H9 (cell line): ENCODE measurements around the gene PHLDB1. TPM values are rescaled to one million over a fixed set of nuclear protein-coding genes. Genes with fewer than 3 reads are reported as not detected.

Experiments used
- DNase-seq: peaks from one replicate; pipeline ENCODE4 v3.0.0-alpha.2; 2017
- H2AFZ ChIP-seq: one replicate; pipeline ENCODE4 v1.6.1; 2013; ENCODE audit warnings: mild to moderate bottlenecking, low read length, control low read depth, moderate library complexity
- H2AK5ac ChIP-seq: 2 replicates; pipeline ENCODE4 v1.6.1; 2013; ENCODE audit warnings: low read length, control low read depth, mixed read lengths; ENCODE audit not compliant: insufficient read length
- H2BK120ac ChIP-seq: one replicate; pipeline ENCODE4 v1.6.1; 2013; ENCODE audit warnings: low read depth, mild to moderate bottlenecking, low read length, control low read depth, inconsistent platforms; ENCODE audit not compliant: poor library complexity, severe bottlenecking
- H2BK12ac ChIP-seq: 2 replicates; pipeline ENCODE4 v1.6.1; 2013; ENCODE audit warnings: low read length, control low read depth, mixed read lengths, low read depth; ENCODE audit not compliant: insufficient read length
- H2BK15ac ChIP-seq: 2 replicates; pipeline ENCODE4 v1.6.1; 2013; ENCODE audit warnings: low read depth, low read length, control low read depth
- H2BK20ac ChIP-seq: one replicate; pipeline ENCODE4 v1.6.1; 2013; ENCODE audit warnings: low read depth, mild to moderate bottlenecking, low read length, control low read depth, inconsistent platforms; ENCODE audit not compliant: poor library complexity, severe bottlenecking
- H2BK5ac ChIP-seq: 2 replicates; pipeline ENCODE4 v1.6.1; 2013; ENCODE audit warnings: low read length, control low read depth, mixed read lengths; ENCODE audit not compliant: insufficient read length
- H3K14ac ChIP-seq: 2 replicates; pipeline ENCODE4 v1.6.1; 2013; ENCODE audit warnings: low read length, control low read depth; ENCODE audit not compliant: insufficient read depth
- H3K18ac ChIP-seq: 2 replicates; pipeline ENCODE4 v1.6.1; 2013; ENCODE audit warnings: low read depth, mild to moderate bottlenecking, mixed read lengths, low read length, control low read depth; ENCODE audit not compliant: insufficient read length
- H3K23ac ChIP-seq: 2 replicates; pipeline ENCODE4 v1.6.1; 2013; ENCODE audit warnings: low read length, control low read depth, mixed read lengths, low read depth; ENCODE audit not compliant: insufficient read length
- H3K23me2 ChIP-seq: 2 replicates; pipeline ENCODE4 v1.6.1; 2013; ENCODE audit warnings: low read depth, mild to moderate bottlenecking, mixed read lengths, low read length, control low read depth; ENCODE audit not compliant: insufficient read length, poor library complexity, severe bottlenecking
- H3K27ac ChIP-seq: 2 replicates; pipeline ENCODE4 v1.5.1; 2013; ENCODE audit warnings: low read length, control low read depth, mixed read lengths, low read depth; ENCODE audit not compliant: insufficient read length
- H3K27me3 ChIP-seq: 2 replicates; pipeline ENCODE4 v1.6.1; 2013; ENCODE audit warnings: low read length, control low read depth, inconsistent platforms; ENCODE audit not compliant: insufficient read depth
- H3K4ac ChIP-seq: 2 replicates; pipeline ENCODE4 v1.6.1; 2013; ENCODE audit warnings: low read depth, mild to moderate bottlenecking, control low read depth, inconsistent platforms, low read length, moderate library complexity
- H3K4me1 ChIP-seq: 2 replicates; pipeline ENCODE4 v1.6.1; 2013; ENCODE audit warnings: low read length, control low read depth, inconsistent platforms; ENCODE audit not compliant: insufficient read depth
- H3K4me2 ChIP-seq: 2 replicates; pipeline ENCODE4 v1.6.1; 2013; ENCODE audit warnings: low read length, control low read depth, mixed read lengths; ENCODE audit not compliant: insufficient read length, insufficient read depth
- H3K56ac ChIP-seq: 2 replicates; pipeline ENCODE4 v1.6.1; 2013; ENCODE audit warnings: low read depth, mild to moderate bottlenecking, mixed read lengths, low read length, control low read depth; ENCODE audit not compliant: insufficient read length
- H3K79me1 ChIP-seq: 2 replicates; pipeline ENCODE4 v1.6.1; 2013; ENCODE audit warnings: low read depth, mild to moderate bottlenecking, moderate library complexity, low read length, control low read depth, inconsistent platforms; ENCODE audit not compliant: insufficient read depth, poor library complexity, severe bottlenecking
- H3K79me2 ChIP-seq: 2 replicates; pipeline ENCODE4 v1.6.1; 2013; ENCODE audit warnings: low read length, control low read depth, inconsistent platforms; ENCODE audit not compliant: insufficient read depth
- H3K9ac ChIP-seq: 2 replicates; pipeline ENCODE4 v1.6.1; 2013; ENCODE audit warnings: low read length, control low read depth, mixed read lengths; ENCODE audit not compliant: insufficient read length; ENCODE audit errors: extremely low read depth
- H3K9me3 ChIP-seq: one replicate; pipeline ENCODE4 v1.6.1; 2013; ENCODE audit warnings: low read depth, low read length, inconsistent platforms; ENCODE audit not compliant: control insufficient read depth
- H3T11ph ChIP-seq: one replicate; pipeline ENCODE4 v1.6.1; 2013; ENCODE audit warnings: mild to moderate bottlenecking, low read length, control low read depth, inconsistent platforms
- H4K20me1 ChIP-seq: one replicate; pipeline ENCODE4 v1.6.1; 2013; ENCODE audit not compliant: control insufficient read depth, insufficient read length, insufficient read depth
- H4K5ac ChIP-seq: 2 replicates; pipeline ENCODE4 v1.6.1; 2013; ENCODE audit warnings: low read depth, mild to moderate bottlenecking, mixed read lengths, low read length, control low read depth; ENCODE audit not compliant: insufficient read length
- H4K8ac ChIP-seq: replicated peaks from 2 replicates; pipeline ENCODE4 v1.6.1; 2013; ENCODE audit warnings: low read length, control low read depth, mixed read lengths, low read depth; ENCODE audit not compliant: insufficient read length
- H4K91ac ChIP-seq: 2 replicates; pipeline ENCODE4 v1.6.1; 2013; ENCODE audit warnings: low read depth, mild to moderate bottlenecking, moderate library complexity, mixed read lengths, low read length, control low read depth; ENCODE audit not compliant: insufficient read length
- H3K27ac Mint-ChIP-seq, 3 experiments: 2 replicates in 2 of 3; 3 replicates in 1 of 3; pipeline ENCODE4 v1.8.0; 2020 to 2021; ENCODE audit warnings: mixed read lengths in 3 of 3, mild to moderate bottlenecking in 1 of 3, moderate library complexity in 1 of 3
- H3K27me3 Mint-ChIP-seq: 2 replicates; pipeline ENCODE4 v1.8.0; 2021; ENCODE audit warnings: low read depth, mild to moderate bottlenecking, moderate library complexity, mixed read lengths
- H3K36me3 Mint-ChIP-seq, 3 experiments: 2 replicates in 2 of 3; 3 replicates in 1 of 3; pipeline ENCODE4 v1.8.0; 2020 to 2021; ENCODE audit warnings: low read depth in 3 of 3, mixed read lengths in 3 of 3; ENCODE audit not compliant: insufficient read depth in 1 of 3
- H3K4me1 Mint-ChIP-seq, 2 experiments: 2 replicates each; pipeline ENCODE4 v1.8.0; 2020; ENCODE audit warnings: mixed read lengths in 2 of 2
- H3K4me3 Mint-ChIP-seq, 2 experiments: 2 replicates in 1 of 2; 3 replicates in 1 of 2; pipeline ENCODE4 v1.8.0; 2020 to 2021; ENCODE audit warnings: mild to moderate bottlenecking in 2 of 2, mixed read lengths in 2 of 2, moderate library complexity in 1 of 2
- H3K9me3 Mint-ChIP-seq, 2 experiments: 2 replicates in 1 of 2; 3 replicates in 1 of 2; pipeline ENCODE4 v1.8.0; 2020; ENCODE audit warnings: mild to moderate bottlenecking in 2 of 2, mixed read lengths in 2 of 2, moderate library complexity in 1 of 2
- CTCF ChIP-seq: fragments of 200-600 bp; sonication (generic); conservative IDR thresholded peaks from 3 replicates; pipeline ENCODE4 v1.8.0; 2021; ENCODE audit warnings: antibody characterized with exemption, mild to moderate bottlenecking
- WGBS: extraction: QIAGEN DNeasy Blood & Tissue Kit; methylation state at CpG from one replicate; pipeline ENCODE4 v1.1.7; 2013; ENCODE audit warnings: missing lambda C conversion rate, low lambda C conversion rate, mixed read lengths; ENCODE audit not compliant: insufficient read length; ENCODE audit errors: extremely low coverage; 5-methylcytosine and 5-hydroxymethylcytosine counted together
- total RNA-seq: library from RNA; stranded (reverse); gene quantifications from 2 replicates; pipeline ENCODE4 v1.2.1, GENCODE V29; 2021

Gene PHLDB1
- total RNA-seq, 1 experiment from 2014 or later: 56.0 TPM

- Histone ChIP-seq H4K91ac (no peak overlapping the region), H4K8ac (no peak overlapping the region), H3K9me3 (peaks cover 7% of the 10 kb centered on the region), H3K79me1 (no peaks in the 10 kb centered on the region), H3K4me2 (no peak overlapping the region), H3K23me2 (no peaks in the 10 kb centered on the region), H3K4me1 (peaks cover 3% of the 10 kb centered on the region; the same call in 1 of the 2 replicates), H3K56ac (no peak overlapping the region), H2BK15ac (no peak overlapping the region), H3K79me2 (no peaks in the 10 kb centered on the region), H4K20me1 (no peaks in the 10 kb centered on the region), H3K23ac (no peak overlapping the region), H3K27me3 (no peaks in the 10 kb centered on the region), H2BK20ac (no peak overlapping the region), H2BK12ac (no peak overlapping the region), H3K9ac (no peak overlapping the region), H2BK5ac (no peak overlapping the region), H3K4ac (no peak overlapping the region), H2AFZ (no peak overlapping the region), H3T11ph (no peak overlapping the region), H3K27ac (no peak overlapping the region), H3K18ac (no peak overlapping the region), H2BK120ac (no peak overlapping the region), H4K5ac (no peak overlapping the region), H3K14ac (no peak overlapping the region), H2AK5ac (no peak overlapping the region)
- Mint-ChIP-seq H3K27me3 (no peaks in the 10 kb centered on the region), H3K27ac (no peak overlapping the region; a peak in 1 of 7 replicates), H3K4me3 (no peak overlapping the region; a peak in 1 of 5 replicates), H3K36me3 (peaks cover 4 to 22% (median 7%) of the 10 kb centered on the region in 3 experiments), H3K9me3 (peaks cover 16 to 22% of the 10 kb centered on the region in 2 experiments), H3K4me1 (peaks cover 9 to 12% of the 10 kb centered on the region in 2 experiments)
- TF ChIP-seq CTCF: no peak
- DNase-seq: no peak
- WGBS: no CpG with 5 or more reads among the region's 7 CpGs
Measured at GRCh38 chr11:118699506-118700220, 92.2 kb downstream of the PHLDB1 start.
